PC-3 (cell line): ENCODE results near the gene PRC1.

ENCODE experiments used
- EZH2 ChIP-seq: fragments of 300-600 bp; sonication (generic); IDR thresholded peaks from one replicate; pipeline ENCODE4 v1.6.1; 2017; ENCODE audit warnings: antibody characterized with exemption, mild to moderate bottlenecking, low read length; ENCODE audit not compliant: unreplicated experiment
- EZH2phosphoT487 ChIP-seq: fragments of 300-600 bp; sonication (generic); IDR thresholded peaks from 2 replicates; pipeline ENCODE4 v1.6.1; 2018; ENCODE audit warnings: mild to moderate bottlenecking, antibody characterized with exemption, low read length, borderline replicate concordance
- TF ChIP-seq, protein P1 (sequence below): fragments of 300-600 bp; sonication (generic); conservative IDR thresholded peaks from 2 replicates; pipeline ENCODE4 v1.5.1; 2017; ENCODE audit warnings: antibody characterized with exemption, low read depth, mild to moderate bottlenecking, low read length

DNA sequence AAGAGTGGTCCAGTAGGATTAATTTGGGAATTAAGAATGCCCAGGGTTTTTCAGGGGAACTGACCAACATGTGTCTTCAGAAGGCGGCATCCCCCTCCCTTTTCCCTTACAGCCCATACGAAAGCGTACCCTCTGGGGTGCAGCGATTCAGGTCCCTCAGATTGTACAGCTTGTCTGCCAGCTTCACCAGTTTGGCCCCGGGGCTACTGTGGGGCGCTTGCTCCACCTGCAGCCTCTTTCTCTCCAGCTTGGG is 62.8 kb downstream of the PRC1 start:
- TF ChIP-seq, protein P1, sequence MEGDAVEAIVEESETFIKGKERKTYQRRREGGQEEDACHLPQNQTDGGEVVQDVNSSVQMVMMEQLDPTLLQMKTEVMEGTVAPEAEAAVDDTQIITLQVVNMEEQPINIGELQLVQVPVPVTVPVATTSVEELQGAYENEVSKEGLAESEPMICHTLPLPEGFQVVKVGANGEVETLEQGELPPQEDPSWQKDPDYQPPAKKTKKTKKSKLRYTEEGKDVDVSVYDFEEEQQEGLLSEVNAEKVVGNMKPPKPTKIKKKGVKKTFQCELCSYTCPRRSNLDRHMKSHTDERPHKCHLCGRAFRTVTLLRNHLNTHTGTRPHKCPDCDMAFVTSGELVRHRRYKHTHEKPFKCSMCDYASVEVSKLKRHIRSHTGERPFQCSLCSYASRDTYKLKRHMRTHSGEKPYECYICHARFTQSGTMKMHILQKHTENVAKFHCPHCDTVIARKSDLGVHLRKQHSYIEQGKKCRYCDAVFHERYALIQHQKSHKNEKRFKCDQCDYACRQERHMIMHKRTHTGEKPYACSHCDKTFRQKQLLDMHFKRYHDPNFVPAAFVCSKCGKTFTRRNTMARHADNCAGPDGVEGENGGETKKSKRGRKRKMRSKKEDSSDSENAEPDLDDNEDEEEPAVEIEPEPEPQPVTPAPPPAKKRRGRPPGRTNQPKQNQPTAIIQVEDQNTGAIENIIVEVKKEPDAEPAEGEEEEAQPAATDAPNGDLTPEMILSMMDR = no peak
- TF ChIP-seq EZH2phosphoT487 = no peak
- no peak for TF ChIP-seq EZH2
